Ammon's horn (tissue), 1 donor: Measurements from ENCODE around the gene PAFAH1B2.
"Not testable (repeated sequence)": the region's sequence is repeated elsewhere in the genome, so short reads cannot be mapped to it uniquely, and the experiment has no call there.

Experiments used
- DNase-seq: peaks from one replicate; pipeline ENCODE4 v3.0.0-alpha.2; 2016; ENCODE audit warnings: low spot score

Gene PAFAH1B2

GRCh38 chr11:117143871-117144476 is at the start of gene PAFAH1B2:
Gene PAFAH1B2 (plus strand): TSS chr11:117144287. CDS start chr11:117152448, 8,161 bp downstream.
- peak; percentile 97 for DNase-seq

- peak; percentile 75 for DNase-seq
Measured at GRCh38 chr11:117094776-117095175, 49.3 kb upstream of the PAFAH1B2 start.

DNA sequence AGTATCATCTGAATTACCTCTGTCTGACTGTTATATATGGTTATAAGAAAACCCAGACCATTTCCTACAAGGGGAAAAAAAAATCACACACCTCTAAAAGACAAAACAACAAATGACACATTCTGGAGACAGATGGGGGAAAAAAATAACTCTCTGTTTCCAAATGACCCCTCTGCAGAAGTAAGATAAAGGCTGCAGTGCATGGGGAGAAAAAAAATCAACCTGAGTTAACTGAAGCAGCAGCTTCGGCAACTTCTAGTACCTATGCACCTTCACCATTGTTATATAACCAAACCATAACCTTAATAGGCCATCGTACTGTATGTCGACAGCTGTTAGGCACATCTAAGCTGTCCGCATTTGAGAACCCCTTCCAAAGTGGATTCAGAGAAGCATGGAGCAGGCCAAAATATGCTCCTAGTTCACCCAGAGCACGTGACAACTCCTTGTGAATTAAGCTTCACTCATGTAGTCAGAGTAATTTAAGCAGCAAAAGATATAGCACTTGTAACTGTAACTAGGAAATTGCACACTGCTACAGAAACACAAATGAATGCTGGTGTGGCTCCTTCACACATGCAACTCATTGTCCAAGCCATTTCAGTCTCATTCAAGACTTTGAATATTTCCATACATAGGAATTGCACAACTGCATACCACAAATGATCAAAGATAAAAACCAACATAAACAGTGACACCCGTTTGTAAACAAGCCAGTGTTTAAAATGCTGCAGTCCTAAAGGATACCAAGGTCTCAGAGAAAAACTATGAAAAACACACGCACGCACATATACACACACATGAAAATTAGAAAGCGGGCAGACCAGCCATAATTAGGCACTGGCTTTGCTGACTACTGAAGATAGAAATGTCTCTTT is 48.6 kb upstream of the PAFAH1B2 start:
- no peak for DNase-seq

GRCh38 chr11:117096201-117096991 is 47.7 kb upstream of the PAFAH1B2 start:
- peak; percentile 88 for DNase-seq

- no peak for DNase-seq
Measured at GRCh38 chr11:117097014-117097388, 47.1 kb upstream of the PAFAH1B2 start.

- peak; percentile 61 for DNase-seq
Measured at GRCh38 chr11:117097389-117098268, 46.5 kb upstream of the PAFAH1B2 start.

GRCh38 chr11:117098269-117099232 is 45.5 kb upstream of the PAFAH1B2 start, which contains the start of gene SIK3:
Gene SIK3 (minus strand): TSS chr11:117098428. CDS start chr11:117098415, 13 bp downstream.
- peak; percentile 97 for DNase-seq

DNA sequence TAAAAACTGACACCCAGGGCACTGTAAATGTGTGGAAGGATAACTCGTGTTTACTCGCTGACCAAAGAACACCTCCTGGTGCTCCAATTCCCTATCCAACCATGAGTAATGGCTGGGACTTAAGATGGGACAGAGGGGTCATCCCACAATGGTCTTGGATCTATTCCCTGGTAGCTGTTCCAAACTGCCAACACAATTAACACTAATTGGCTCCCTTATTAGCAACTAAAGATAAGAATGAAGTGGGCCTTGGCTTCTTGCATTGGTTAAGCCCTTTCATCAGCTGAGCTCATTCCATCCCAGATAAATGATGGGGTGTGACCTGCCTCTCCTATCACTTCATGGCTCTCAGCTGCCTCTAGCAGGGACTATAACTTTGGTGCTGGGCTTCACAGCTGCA is 44.4 kb upstream of the PAFAH1B2 start:
- DNase-seq, result no peak

GRCh38 chr11:117100556-117100955 is 43.5 kb upstream of the PAFAH1B2 start:
- no peak for DNase-seq

- DNase-seq, result no peak
Measured at GRCh38 chr11:117107701-117108590, 36.1 kb upstream of the PAFAH1B2 start.

GRCh38 chr11:117110294-117110950 is 33.7 kb upstream of the PAFAH1B2 start:
- DNase-seq, result no peak

DNA sequence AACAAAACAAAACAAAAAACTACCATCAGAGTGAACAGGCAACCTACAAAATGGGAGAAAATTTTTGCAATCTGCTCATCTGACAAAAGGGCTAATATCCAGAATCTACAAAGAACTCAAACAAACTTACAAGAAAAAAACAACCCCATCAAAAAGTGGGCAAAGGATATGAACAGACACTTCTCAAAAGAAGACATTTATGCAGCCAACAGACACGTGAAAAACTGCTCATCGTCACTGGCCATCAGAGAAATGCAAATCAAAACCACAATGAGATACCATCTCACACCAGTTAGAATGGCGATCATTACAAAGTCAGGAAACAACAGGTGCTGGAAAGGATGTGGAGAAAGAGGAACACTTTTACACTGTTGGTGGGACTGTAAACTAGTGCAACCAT is 31.6 kb upstream of the PAFAH1B2 start:
- not testable (repeated sequence) for DNase-seq

DNA sequence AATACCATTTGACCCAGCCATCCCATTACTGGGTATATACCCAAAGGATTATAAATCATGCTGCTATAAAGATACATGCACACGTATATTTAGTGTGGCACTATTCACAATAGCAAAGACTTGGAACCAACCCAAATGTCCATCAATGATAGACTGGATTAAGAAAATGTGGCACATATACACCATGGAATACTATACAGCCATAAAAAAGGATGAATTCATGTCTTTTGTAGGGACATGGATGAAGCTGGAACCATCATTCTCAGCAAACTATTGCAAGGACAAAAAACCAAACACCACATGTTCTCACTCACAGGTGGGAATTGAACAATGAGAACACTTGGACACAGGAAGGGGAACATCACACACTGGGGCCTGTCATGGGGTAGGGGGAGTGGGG is 31.1 kb upstream of the PAFAH1B2 start:
- not testable (repeated sequence) for DNase-seq

DNA sequence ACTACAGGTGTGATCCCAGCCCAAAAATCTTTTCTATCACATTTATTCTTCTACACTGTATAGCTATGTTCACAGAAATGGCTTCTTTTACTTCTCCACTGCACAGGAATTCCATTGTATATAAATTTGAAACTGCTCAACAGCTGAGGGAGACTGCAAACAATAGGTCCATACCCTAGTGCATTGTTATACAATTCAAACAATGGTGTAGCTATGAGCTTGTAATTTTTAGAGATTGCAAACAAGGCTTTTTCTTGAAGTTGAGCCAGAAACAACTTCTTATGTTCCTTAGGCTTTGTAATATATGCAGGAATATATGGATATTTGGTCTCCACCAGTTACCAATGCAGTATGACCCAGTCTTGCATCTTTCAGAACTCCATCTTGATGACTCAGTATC is 26.4 kb upstream of the PAFAH1B2 start:
- no peak for DNase-seq

DNA sequence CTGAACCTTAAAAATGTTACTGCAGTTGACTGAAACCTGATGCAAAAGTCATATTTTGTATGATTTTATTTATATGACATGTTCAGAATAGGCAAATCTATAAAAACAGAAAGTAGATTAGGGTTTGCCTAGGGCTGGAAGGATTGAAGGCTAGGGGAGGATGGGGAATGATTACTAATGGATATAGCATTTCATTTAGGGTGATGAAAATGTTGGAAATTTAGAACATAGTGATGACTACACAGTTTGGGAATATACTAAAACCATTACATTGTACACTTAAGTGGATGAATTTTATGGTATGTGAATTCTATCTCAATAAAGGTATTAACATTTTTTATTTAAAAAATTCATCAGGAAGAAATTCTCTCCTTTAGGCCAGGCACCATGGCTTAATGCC is 22.9 kb upstream of the PAFAH1B2 start:
- no peak for DNase-seq

- no peak for DNase-seq
Measured at GRCh38 chr11:117122556-117122955, 21.5 kb upstream of the PAFAH1B2 start.

GRCh38 chr11:117126223-117126965 is 17.7 kb upstream of the PAFAH1B2 start:
- peak; percentile 92 for DNase-seq
